MG63 (cell line): ENCODE results near the gene EDN1. TPM values are rescaled to one million over a fixed set of nuclear protein-coding genes. Genes with fewer than 3 reads are reported as not detected.

Experiments
- DNase-seq: peaks from one replicate; pipeline ENCODE4 v3.0.0-alpha.2; 2020
- H3K27me3 ChIP-seq: fragments of 250-450 bp; sonication (Bioruptor Pico); 2 replicates; pipeline ENCODE4 v1.5.1; 2020; ENCODE audit warnings: mild to moderate bottlenecking, moderate library complexity
- H3K36me3 ChIP-seq: fragments of 250-450 bp; sonication (Bioruptor Pico); 2 replicates; pipeline ENCODE4 v1.5.1; 2020; ENCODE audit warnings: mild to moderate bottlenecking, moderate library complexity
- H3K4me3 ChIP-seq: fragments of 250-450 bp; sonication (Bioruptor Pico); 2 replicates; pipeline ENCODE4 v1.5.1; 2020; ENCODE audit warnings: mild to moderate bottlenecking, moderate library complexity
- H3K9me3 ChIP-seq: fragments of 250-450 bp; sonication (Bioruptor Pico); 2 replicates; pipeline ENCODE4 v1.5.1; 2020; ENCODE audit warnings: mild to moderate bottlenecking, moderate library complexity
- total RNA-seq: library from RNA; depleted of rRNA; stranded (reverse); fragments of >200 nt; shearing (Covaris generic); gene quantifications from 2 replicates; pipeline ENCODE4 v1.2.3, GENCODE V29; 2014; ENCODE audit warnings: low replicate concordance

EDN1 gene
- total RNA-seq, 1 experiment from 2014 or later: 26.8 TPM

- no peak overlapping the region for H3K4me3 ChIP-seq
- H3K9me3 ChIP-seq: no peaks in the 10 kb centered on the region
- no peaks in the 10 kb centered on the region for H3K27me3 ChIP-seq
- no peak for DNase-seq
- no peaks in the 10 kb centered on the region for H3K36me3 ChIP-seq
Measured at GRCh38 chr6:12264671-12265070, 25.5 kb upstream of the EDN1 start.

GRCh38 chr6:12265296-12265695 lies 24.9 kb upstream of the EDN1 start:
- DNase-seq: no peak
- Histone ChIP-seq H3K36me3 (no peaks in the 10 kb centered on the region), H3K4me3 (no peak overlapping the region), H3K9me3 (no peaks in the 10 kb centered on the region), H3K27me3 (no peaks in the 10 kb centered on the region)

- no peak overlapping the region for H3K4me3 ChIP-seq
- H3K9me3 ChIP-seq: peaks cover 4% of the 10 kb centered on the region; the same call in 1 of the 2 replicates
- H3K27me3 ChIP-seq: no peaks in the 10 kb centered on the region
- DNase-seq: no peak
- no peaks in the 10 kb centered on the region for H3K36me3 ChIP-seq
Measured at GRCh38 chr6:12265791-12266190, 24.4 kb upstream of the EDN1 start.

GRCh38 chr6:12266571-12266970 lies 23.6 kb upstream of the EDN1 start:
- DNase-seq: no peak
- Histone ChIP-seq H3K4me3 (no peak overlapping the region), H3K27me3 (no peaks in the 10 kb centered on the region), H3K36me3 (no peaks in the 10 kb centered on the region), H3K9me3 (peaks cover 10% of the 10 kb centered on the region; the same call in 1 of the 2 replicates)

- DNase-seq: no peak
- Histone ChIP-seq H3K9me3 (peaks cover 14% of the 10 kb centered on the region; the same call in 1 of the 2 replicates), H3K36me3 (no peaks in the 10 kb centered on the region), H3K4me3 (no peak overlapping the region), H3K27me3 (no peaks in the 10 kb centered on the region)
Measured at GRCh38 chr6:12269110-12269509, 21.1 kb upstream of the EDN1 start.

- Histone ChIP-seq H3K27me3 (no peaks in the 10 kb centered on the region), H3K36me3 (no peaks in the 10 kb centered on the region)
- no peak for DNase-seq
Measured at GRCh38 chr6:12270551-12271230, 19.5 kb upstream of the EDN1 start.

GRCh38 chr6:12271594-12271993 lies 18.6 kb upstream of the EDN1 start:
- no peaks in the 10 kb centered on the region for H3K36me3 ChIP-seq
- no peaks in the 10 kb centered on the region for H3K27me3 ChIP-seq
- no peak for DNase-seq
- peaks cover 14% of the 10 kb centered on the region; the same call in 1 of the 2 replicates for H3K9me3 ChIP-seq
- H3K4me3 ChIP-seq: no peak overlapping the region

More at GRCh38 chr6:12270551-12271230, 19.5 kb upstream of the EDN1 start:
- Histone ChIP-seq H3K9me3 (peaks cover 14% of the 10 kb centered on the region; the same call in 1 of the 2 replicates), H3K4me3 (no peak overlapping the region)

- DNase-seq: no peak
- H3K27me3 ChIP-seq: no peaks in the 10 kb centered on the region
- H3K4me3 ChIP-seq: no peak overlapping the region
- no peaks in the 10 kb centered on the region for H3K36me3 ChIP-seq
- peaks cover 14% of the 10 kb centered on the region; the same call in 1 of the 2 replicates for H3K9me3 ChIP-seq
Measured at GRCh38 chr6:12271997-12272396, 18.2 kb upstream of the EDN1 start.

- H3K4me3 ChIP-seq: no peak overlapping the region
- no peaks in the 10 kb centered on the region for H3K36me3 ChIP-seq
- no peaks in the 10 kb centered on the region for H3K27me3 ChIP-seq
- peak; percentile 30 for DNase-seq
- peaks cover 14% of the 10 kb centered on the region; the same call in 1 of the 2 replicates for H3K9me3 ChIP-seq
Measured at GRCh38 chr6:12275107-12275506, 15.1 kb upstream of the EDN1 start.

- DNase-seq: no peak
- Histone ChIP-seq H3K4me3 (no peak overlapping the region), H3K36me3 (no peaks in the 10 kb centered on the region), H3K27me3 (no peaks in the 10 kb centered on the region), H3K9me3 (peaks cover 1% of the 10 kb centered on the region; the same call in 1 of the 2 replicates)
Measured at GRCh38 chr6:12276930-12277315, 13.2 kb upstream of the EDN1 start.

GRCh38 chr6:12277386-12277785 lies 12.8 kb upstream of the EDN1 start:
- Histone ChIP-seq H3K9me3 (no peaks in the 10 kb centered on the region), H3K27me3 (no peaks in the 10 kb centered on the region), H3K4me3 (no peak overlapping the region), H3K36me3 (no peaks in the 10 kb centered on the region)
- DNase-seq: no peak

GRCh38 chr6:12278915-12279314 lies 11.2 kb upstream of the EDN1 start:
- DNase-seq: no peak
- Histone ChIP-seq H3K27me3 (no peaks in the 10 kb centered on the region), H3K9me3 (no peaks in the 10 kb centered on the region), H3K36me3 (no peaks in the 10 kb centered on the region), H3K4me3 (no peak overlapping the region)

- Histone ChIP-seq H3K9me3 (no peaks in the 10 kb centered on the region), H3K27me3 (no peaks in the 10 kb centered on the region), H3K36me3 (no peaks in the 10 kb centered on the region), H3K4me3 (no peak overlapping the region)
- DNase-seq: peak; percentile 70
Measured at GRCh38 chr6:12279322-12280091, 10.7 kb upstream of the EDN1 start.

GRCh38 chr6:12280458-12280857 lies 9.7 kb upstream of the EDN1 start:
- H3K4me3 ChIP-seq: no peak overlapping the region
- DNase-seq: peak; percentile 91
- H3K36me3 ChIP-seq: no peaks in the 10 kb centered on the region
- H3K9me3 ChIP-seq: no peaks in the 10 kb centered on the region
- H3K27me3 ChIP-seq: no peaks in the 10 kb centered on the region

GRCh38 chr6:12280902-12281301 lies 9.3 kb upstream of the EDN1 start:
- H3K36me3 ChIP-seq: no peaks in the 10 kb centered on the region
- no peaks in the 10 kb centered on the region for H3K9me3 ChIP-seq
- no peaks in the 10 kb centered on the region for H3K27me3 ChIP-seq
- no peak for DNase-seq
- no peak overlapping the region for H3K4me3 ChIP-seq

GRCh38 chr6:12283904-12284303 lies 6.3 kb upstream of the EDN1 start:
- DNase-seq: no peak
- H3K4me3 ChIP-seq: no peak overlapping the region
- no peaks in the 10 kb centered on the region for H3K9me3 ChIP-seq
- no peaks in the 10 kb centered on the region for H3K27me3 ChIP-seq
- no peaks in the 10 kb centered on the region for H3K36me3 ChIP-seq

- peaks cover 2% of the 10 kb centered on the region for H3K36me3 ChIP-seq
- H3K9me3 ChIP-seq: no peaks in the 10 kb centered on the region
- no peak for DNase-seq
- H3K4me3 ChIP-seq: no peak overlapping the region
- H3K27me3 ChIP-seq: no peaks in the 10 kb centered on the region
Measured at GRCh38 chr6:12286373-12287110, 3.6 kb upstream of the EDN1 start.
